Measurements from ENCODE around the gene PNCK. TPM values are rescaled to one million over a fixed set of nuclear protein-coding genes. Genes with fewer than 3 reads are reported as not detected.

The PNCK gene
- polyA plus RNA-seq, 1 experiment, result 0.22 TPM

- Histone ChIP-seq H3K36me3 (ENCODE audit: control insufficient read depth, insufficient read depth, low read length) (no peaks in the 10 kb centered on the region), H3K27me3 (ENCODE audit: control insufficient read depth, insufficient read depth, low read length) (no peaks in the 10 kb centered on the region; the same call in 1 of the 2 replicates), H3K4me3 (ENCODE audit: low read depth, low read length) (no peak overlapping the region)
- ChIA-PET CTCF (interaction anchor here (5.2 kb wide), 1 partner anchor 133 kb away, joined by 52 read pairs; no protein-coding TSS in a partner anchor), POLR2A (no interaction called here)
- TF ChIP-seq CTCF (IDR thresholded peaks at IDR 0.05; ENCODE audit: insufficient read depth, low read depth, low read length), result no peak
- no peak for DNase-seq (ENCODE audit: low read depth)
Observed at GRCh38 chrX:153671589-153672530, 1.8 kb downstream of the PNCK start.

- no peak for DNase-seq (ENCODE audit: low read depth)
- Histone ChIP-seq H3K4me3 (ENCODE audit: low read depth, low read length) (no peak overlapping the region), H3K36me3 (ENCODE audit: control insufficient read depth, insufficient read depth, low read length) (no peaks in the 10 kb centered on the region), H3K27me3 (ENCODE audit: control insufficient read depth, insufficient read depth, low read length) (no peaks in the 10 kb centered on the region; the same call in none of the 2 replicates)
- TF ChIP-seq CTCF (IDR thresholded peaks at IDR 0.05; ENCODE audit: insufficient read depth, low read depth, low read length), result no peak
- ChIA-PET CTCF (interaction anchor here (0.6 to 5.2 kb wide), 3 partner anchors 116 to 730 kb away, joined by 3 to 52 read pairs (median 5); no protein-coding TSS in a partner anchor), POLR2A (no interaction called here)
Observed at GRCh38 chrX:153670748-153671588, 2.6 kb downstream of the PNCK start.

GRCh38 chrX:153669901-153670731, 3.5 kb downstream of the PNCK start:
- CTCF ChIA-PET, result interaction anchor here (1.0 to 5.2 kb wide), 8 partner anchors 13 to 728 kb away, joined by 5 to 55 read pairs (median 17); no protein-coding TSS in a partner anchor
- Histone ChIP-seq H3K4me3 (ENCODE audit: low read depth, low read length) (no peak overlapping the region), H3K36me3 (ENCODE audit: control insufficient read depth, insufficient read depth, low read length) (no peaks in the 10 kb centered on the region), H3K27me3 (ENCODE audit: control insufficient read depth, insufficient read depth, low read length) (no peaks in the 10 kb centered on the region; the same call in none of the 2 replicates)
- POLR2A ChIA-PET, result no interaction called here
- no peak for DNase-seq (ENCODE audit: low read depth)
- no peak for TF ChIP-seq CTCF (IDR thresholded peaks at IDR 0.05; ENCODE audit: insufficient read depth, low read depth, low read length)

- no peak for DNase-seq (ENCODE audit: low read depth)
- ChIA-PET POLR2A (no interaction called here), CTCF (interaction anchor here (0.8 to 5.2 kb wide), 12 partner anchors 12 to 727 kb away, joined by 3 to 55 read pairs (median 12); no protein-coding TSS in a partner anchor)
- Histone ChIP-seq H3K27me3 (ENCODE audit: control insufficient read depth, insufficient read depth, low read length) (no peaks in the 10 kb centered on the region; the same call in none of the 2 replicates), H3K36me3 (ENCODE audit: control insufficient read depth, insufficient read depth, low read length) (no peaks in the 10 kb centered on the region), H3K4me3 (ENCODE audit: low read depth, low read length) (no peak overlapping the region)
- TF ChIP-seq CTCF (IDR thresholded peaks at IDR 0.05; ENCODE audit: insufficient read depth, low read depth, low read length), result peak; percentile 81
Observed at GRCh38 chrX:153669174-153669890, 4.3 kb downstream of the PNCK start.
